Activated CD4-positive, alpha-beta T cell treated with anti-CD3 and anti-CD28 coated beads for 36 hours (primary cell): ENCODE measurements around the gene IL34. TPM values are rescaled to one million over a fixed set of nuclear protein-coding genes. Genes with fewer than 3 reads are reported as not detected.
A peak's percentile ranks its signal among the peaks of the same experiment; 100 is the strongest.

Experiments used
- ATAC-seq: fragments of 200-7000 bp; cut with Tn5 transposase; one replicate; pipeline ENCODE4 v1.10.0; 2021; ENCODE audit warnings: mild to moderate bottlenecking, moderate library complexity
- CTCF ChIA-PET: fragments of 350-600 bp; sonication (Branson Sonifier 250); formaldehyde crosslinking; loops from one replicate; lab custom pipeline; 2021; ENCODE audit warnings: antibody characterized with exemption; lab: Charles Lee
- POLR2A ChIA-PET: fragments of 350-600 bp; sonication (Branson Sonifier 250); formaldehyde crosslinking; loops from one replicate; lab custom pipeline; 2021; ENCODE audit warnings: antibody characterized with exemption, inconsistent platforms; lab: Charles Lee
- DNase-seq: peaks from one replicate; pipeline ENCODE4 v3.0.0-alpha.2; 2020
- H3K27ac Mint-ChIP-seq: one replicate; pipeline ENCODE4 v1.8.0; 2021; ENCODE audit warnings: mixed read lengths
- H3K27me3 Mint-ChIP-seq: one replicate; pipeline ENCODE4 v1.8.0; 2021; ENCODE audit warnings: mixed read lengths
- H3K36me3 Mint-ChIP-seq: one replicate; pipeline ENCODE4 v1.8.0; 2021; ENCODE audit warnings: low read depth, mixed read lengths
- H3K4me1 Mint-ChIP-seq: one replicate; pipeline ENCODE4 v1.8.0; 2021; ENCODE audit warnings: mixed read lengths
- H3K4me3 Mint-ChIP-seq: one replicate; pipeline ENCODE4 v1.8.0; 2021; ENCODE audit warnings: mild to moderate bottlenecking, moderate library complexity, mixed read lengths
- H3K9me3 Mint-ChIP-seq: one replicate; pipeline ENCODE4 v1.8.0; 2021; ENCODE audit warnings: low read depth, mixed read lengths
- intact Hi-C, 2 experiments: fragments of 100-400 bp; cut with DNase I in 1 of 2; cut with micrococcal nuclease in 1 of 2; formaldehyde crosslinking; loops; one replicate each; pipeline versions ENCODE4 v1.14.2 to v1.15.1; 2022 to 2024; cut with DNase I, micrococcal nuclease
- total RNA-seq, 2 experiments: library from RNA; stranded (reverse); gene quantifications; one replicate each; pipeline ENCODE4 v1.2.3, GENCODE V29; 2021

The IL34 gene
- total RNA-seq, 2 experiments from 2014 or later = not detected

DNA sequence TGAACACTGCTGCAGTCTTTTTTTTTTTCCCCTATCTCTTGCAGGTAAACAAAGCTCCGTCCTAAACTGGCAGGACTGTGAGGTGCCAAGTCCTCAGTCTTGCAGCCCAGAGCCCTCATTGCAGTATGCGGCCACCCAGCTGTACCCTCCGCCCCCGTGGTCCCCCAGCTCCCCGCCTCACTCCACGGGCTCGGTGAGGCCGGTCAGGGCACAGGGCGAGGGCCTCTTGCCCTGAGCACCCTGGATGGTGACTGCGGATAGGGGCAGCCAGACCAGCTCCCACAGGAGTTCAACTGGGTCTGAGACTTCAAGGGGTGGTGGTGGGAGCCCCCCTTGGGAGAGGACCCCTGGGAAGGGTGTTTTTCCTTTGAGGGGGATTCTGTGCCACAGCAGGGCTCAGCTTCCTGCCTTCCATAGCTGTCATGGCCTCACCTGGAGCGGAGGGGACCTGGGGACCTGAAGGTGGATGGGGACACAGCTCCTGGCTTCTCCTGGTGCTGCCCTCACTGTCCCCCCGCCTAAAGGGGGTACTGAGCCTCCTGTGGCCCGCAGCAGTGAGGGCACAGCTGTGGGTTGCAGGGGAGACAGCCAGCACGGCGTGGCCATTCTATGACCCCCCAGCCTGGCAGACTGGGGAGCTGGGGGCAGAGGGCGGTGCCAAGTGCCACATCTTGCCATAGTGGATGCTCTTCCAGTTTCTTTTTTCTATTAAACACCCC is 13.8 kb downstream of the IL34 start:
- Mint-ChIP-seq H3K27ac (no peak overlapping the region), H3K4me1 (no peaks in the 10 kb centered on the region), H3K4me3 (no peak overlapping the region), H3K27me3 (no peaks in the 10 kb centered on the region), H3K36me3 (no peaks in the 10 kb centered on the region), H3K9me3 (no peaks in the 10 kb centered on the region)
- CTCF ChIA-PET = interaction anchor here (0.6 to 0.9 kb wide), 3 partner anchors 16 to 111 kb away, joined by 3 read pairs; no protein-coding TSS in a partner anchor
- DNase-seq (no peak), ATAC-seq (no peak)
- intact Hi-C loops = loop anchor here (10.0 kb wide), 2 partner anchors 495 to 865 kb away; no protein-coding TSS in a partner anchor
- POLR2A ChIA-PET = no interaction called here

DNA sequence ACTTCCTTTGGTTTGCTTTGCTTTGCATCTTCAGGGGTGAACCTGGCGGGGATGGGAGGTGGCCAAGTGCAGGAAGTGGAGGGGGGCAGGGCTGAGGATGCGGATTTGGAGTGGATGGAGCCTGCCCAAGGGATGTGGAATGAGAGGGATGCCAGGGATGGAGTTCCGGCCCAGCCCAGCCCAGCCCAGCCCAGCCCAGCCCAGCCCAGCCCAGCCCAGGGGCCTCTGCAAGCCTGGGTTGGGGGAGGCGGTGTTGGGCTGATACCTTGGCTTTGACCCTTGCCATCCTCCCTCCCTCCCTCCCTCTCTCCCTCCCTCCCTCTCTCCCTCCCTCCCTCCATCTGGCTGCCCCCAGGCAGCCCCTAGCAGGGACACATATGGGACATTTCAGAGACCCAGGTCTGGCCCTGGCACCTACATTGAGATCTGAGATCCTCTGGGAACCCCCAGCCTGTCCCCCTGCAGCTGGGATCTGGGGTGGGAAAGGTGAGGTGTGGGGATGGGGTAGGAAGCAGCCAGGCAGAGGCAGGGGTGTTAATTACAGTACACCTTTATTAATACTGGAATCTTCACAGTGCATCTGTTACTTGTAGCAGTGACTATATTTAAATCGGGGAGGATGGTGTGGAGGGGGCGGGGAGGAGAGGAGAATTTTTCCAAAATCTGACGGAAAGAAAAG is 14.5 kb downstream of the IL34 start:
- ChIA-PET CTCF (interaction anchor here (0.8 kb wide), 1 partner anchor 111 kb away, joined by 3 read pairs; no protein-coding TSS in a partner anchor), POLR2A (no interaction called here)
- DNase-seq (no peak), ATAC-seq (no peak)
- Mint-ChIP-seq H3K27ac (no peak overlapping the region), H3K4me3 (no peak overlapping the region), H3K27me3 (no peaks in the 10 kb centered on the region), H3K36me3 (no peaks in the 10 kb centered on the region), H3K4me1 (no peaks in the 10 kb centered on the region), H3K9me3 (no peaks in the 10 kb centered on the region)
- intact Hi-C loops = no loop called here

DNA sequence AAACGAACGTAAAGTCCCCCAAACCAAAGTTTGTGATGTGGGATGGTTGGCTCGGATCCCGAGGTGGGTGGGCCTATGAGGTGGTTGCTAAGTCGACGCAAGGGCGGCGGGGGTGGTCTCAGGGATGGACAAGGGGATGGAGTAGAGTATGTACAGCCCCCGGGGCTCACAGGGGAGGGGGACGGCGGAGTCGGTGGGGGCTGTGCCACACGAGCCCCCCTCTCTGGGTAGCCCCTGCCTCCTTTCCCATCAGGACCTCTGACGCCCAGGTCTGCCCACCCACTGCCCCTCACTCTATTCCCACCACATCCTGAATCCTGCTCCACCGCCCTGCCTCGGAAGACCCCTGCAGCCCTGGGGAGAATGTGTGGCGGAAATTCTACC is 15.2 kb downstream of the IL34 start:
- ChIA-PET POLR2A (no interaction called here), CTCF (no interaction called here)
- intact Hi-C loops = no loop called here

DNA sequence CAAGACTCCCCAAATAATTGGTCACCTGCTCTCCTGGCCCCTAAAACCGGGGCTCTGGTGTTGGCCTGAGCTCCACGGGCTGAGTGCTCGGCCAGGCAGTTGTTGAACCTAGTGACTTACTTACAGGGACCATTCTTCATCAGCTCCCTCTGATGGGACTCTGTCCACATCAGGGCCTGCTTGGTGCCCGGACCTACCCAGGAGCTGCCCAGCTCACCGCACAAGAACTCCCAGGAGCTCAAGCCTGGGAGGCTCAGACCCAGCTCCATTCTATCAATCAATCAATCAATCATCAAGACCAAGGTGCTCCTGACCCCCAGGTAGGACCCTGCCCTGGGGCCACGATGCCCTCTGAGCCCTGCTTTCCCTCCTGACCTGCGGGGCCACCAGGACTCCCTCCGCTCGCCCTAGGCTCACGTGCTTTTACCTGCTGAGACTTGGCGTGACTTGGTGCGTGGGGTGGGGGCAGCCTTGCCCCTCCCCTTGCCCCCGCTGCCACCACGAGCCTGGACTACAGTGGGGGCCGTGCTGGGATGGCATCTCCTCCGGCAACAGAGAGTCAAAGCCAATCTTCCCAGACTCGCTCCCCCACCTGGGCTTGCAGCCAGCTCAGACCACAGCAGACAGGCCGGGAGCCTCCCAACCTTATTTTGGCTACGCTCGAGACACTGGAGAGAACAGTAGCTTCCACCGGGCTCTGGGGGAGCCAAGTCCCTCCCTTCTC is 15.7 kb downstream of the IL34 start:
- ATAC-seq (no peak), DNase-seq (no peak)
- Mint-ChIP-seq H3K9me3 (no peaks in the 10 kb centered on the region), H3K27me3 (no peaks in the 10 kb centered on the region), H3K4me1 (no peaks in the 10 kb centered on the region), H3K36me3 (no peaks in the 10 kb centered on the region), H3K27ac (no peak overlapping the region), H3K4me3 (no peak overlapping the region)
- CTCF ChIA-PET = interaction anchor here (1.3 kb wide), 2 partner anchors 8 to 108 kb away, joined by 5 to 8 read pairs; no protein-coding TSS in a partner anchor
- POLR2A ChIA-PET = no interaction called here
- intact Hi-C loops = no loop called here

More for the DNA sequence above, 15.2 kb downstream of the IL34 start:
- H3K9me3 Mint-ChIP-seq = no peaks in the 10 kb centered on the region
- no peak overlapping the region for H3K4me3 Mint-ChIP-seq
- ATAC-seq = no peak
- no peaks in the 10 kb centered on the region for H3K36me3 Mint-ChIP-seq
- no peaks in the 10 kb centered on the region for H3K27me3 Mint-ChIP-seq
- H3K4me1 Mint-ChIP-seq = no peaks in the 10 kb centered on the region
- H3K27ac Mint-ChIP-seq = no peak overlapping the region
- no peak for DNase-seq

DNA sequence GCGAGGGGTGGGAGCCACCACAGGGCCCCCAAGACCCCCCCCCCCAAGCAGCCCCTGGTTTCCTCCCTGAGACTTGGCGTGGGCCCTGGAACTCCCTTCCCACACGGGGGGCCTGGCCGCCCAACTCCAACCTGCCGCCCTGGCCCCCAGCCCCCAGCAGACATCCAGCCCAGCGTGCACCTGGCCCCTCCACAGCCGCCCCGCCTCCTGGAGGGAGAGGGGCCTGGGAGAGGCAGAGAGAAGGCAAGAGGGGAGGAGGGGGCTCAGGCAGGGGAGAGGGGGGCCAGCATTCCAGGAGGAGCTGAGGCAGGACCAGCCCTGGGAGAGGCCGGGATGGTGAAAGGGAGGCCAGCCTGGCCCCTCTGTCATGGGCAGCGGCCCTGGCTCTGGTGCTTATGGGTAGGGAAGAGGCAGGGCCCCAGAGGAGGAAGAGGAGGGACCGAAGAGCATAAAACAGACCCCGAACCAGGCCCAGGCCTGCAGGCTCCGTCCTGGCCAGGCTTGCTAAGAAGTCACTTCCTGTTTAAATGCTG is 16.7 kb downstream of the IL34 start:
- no peaks in the 10 kb centered on the region for H3K36me3 Mint-ChIP-seq
- ATAC-seq (no peak), DNase-seq (no peak)
- H3K4me3 Mint-ChIP-seq = no peak overlapping the region
- no peak overlapping the region for H3K27ac Mint-ChIP-seq
- H3K9me3 Mint-ChIP-seq = no peaks in the 10 kb centered on the region
- H3K4me1 Mint-ChIP-seq = no peaks in the 10 kb centered on the region
- no peaks in the 10 kb centered on the region for H3K27me3 Mint-ChIP-seq
- ChIA-PET CTCF (interaction anchor here (1.3 kb wide), 2 partner anchors 9 to 107 kb away, joined by 5 to 8 read pairs; no protein-coding TSS in a partner anchor), POLR2A (interaction anchor here (0.6 kb wide), 1 partner anchor 60 kb away, joined by 3 read pairs; no protein-coding TSS in a partner anchor)
- intact Hi-C loops = no loop called here

DNA sequence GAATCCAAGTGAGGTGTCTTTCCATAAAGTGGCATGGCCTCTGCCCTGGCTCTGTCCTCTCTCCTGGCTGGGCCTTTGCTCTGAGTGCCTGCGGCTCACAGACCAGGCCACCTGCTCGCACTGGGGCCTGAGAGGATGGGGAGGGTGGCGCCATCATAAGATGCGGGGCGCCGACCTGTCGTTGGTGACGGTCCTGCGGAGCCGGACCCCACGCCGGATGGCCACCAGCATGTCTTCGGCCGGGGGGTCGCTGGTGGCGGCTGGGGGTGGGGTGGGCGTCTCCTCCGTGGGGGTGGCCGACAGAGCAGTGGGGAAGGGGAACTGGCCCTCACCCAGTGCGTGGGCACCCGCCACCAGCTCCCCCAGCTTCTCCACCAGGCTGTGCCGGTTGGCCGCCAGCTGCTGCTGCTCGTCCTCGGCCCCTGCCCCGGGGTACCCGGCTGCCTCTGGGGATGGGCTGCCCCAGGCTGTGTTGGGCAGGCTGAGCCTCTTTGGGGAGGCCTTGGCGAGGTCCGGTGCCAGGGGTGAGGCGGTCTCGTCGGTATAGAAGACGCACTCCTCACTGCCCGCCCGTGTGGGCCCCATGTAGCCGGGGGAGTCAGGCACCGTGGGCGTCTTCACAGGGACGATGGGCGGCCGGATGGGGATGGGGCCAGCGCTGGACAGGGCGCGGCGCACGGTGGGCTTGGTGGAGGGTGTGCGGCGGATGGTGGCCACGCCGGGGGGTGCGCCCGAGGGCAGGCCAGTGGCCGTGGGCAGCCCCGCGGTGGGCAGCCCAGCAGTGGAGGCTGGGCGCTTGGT is 17.4 kb downstream of the IL34 start:
- ATAC-seq (no peak), DNase-seq (no peak)
- Mint-ChIP-seq H3K9me3 (no peaks in the 10 kb centered on the region), H3K36me3 (peaks cover under 1% of the 10 kb centered on the region), H3K4me1 (no peaks in the 10 kb centered on the region), H3K27ac (no peak overlapping the region), H3K4me3 (no peak overlapping the region), H3K27me3 (no peaks in the 10 kb centered on the region)
- CTCF ChIA-PET = no interaction called here
- intact Hi-C loops = no loop called here
- POLR2A ChIA-PET = no interaction called here

DNA sequence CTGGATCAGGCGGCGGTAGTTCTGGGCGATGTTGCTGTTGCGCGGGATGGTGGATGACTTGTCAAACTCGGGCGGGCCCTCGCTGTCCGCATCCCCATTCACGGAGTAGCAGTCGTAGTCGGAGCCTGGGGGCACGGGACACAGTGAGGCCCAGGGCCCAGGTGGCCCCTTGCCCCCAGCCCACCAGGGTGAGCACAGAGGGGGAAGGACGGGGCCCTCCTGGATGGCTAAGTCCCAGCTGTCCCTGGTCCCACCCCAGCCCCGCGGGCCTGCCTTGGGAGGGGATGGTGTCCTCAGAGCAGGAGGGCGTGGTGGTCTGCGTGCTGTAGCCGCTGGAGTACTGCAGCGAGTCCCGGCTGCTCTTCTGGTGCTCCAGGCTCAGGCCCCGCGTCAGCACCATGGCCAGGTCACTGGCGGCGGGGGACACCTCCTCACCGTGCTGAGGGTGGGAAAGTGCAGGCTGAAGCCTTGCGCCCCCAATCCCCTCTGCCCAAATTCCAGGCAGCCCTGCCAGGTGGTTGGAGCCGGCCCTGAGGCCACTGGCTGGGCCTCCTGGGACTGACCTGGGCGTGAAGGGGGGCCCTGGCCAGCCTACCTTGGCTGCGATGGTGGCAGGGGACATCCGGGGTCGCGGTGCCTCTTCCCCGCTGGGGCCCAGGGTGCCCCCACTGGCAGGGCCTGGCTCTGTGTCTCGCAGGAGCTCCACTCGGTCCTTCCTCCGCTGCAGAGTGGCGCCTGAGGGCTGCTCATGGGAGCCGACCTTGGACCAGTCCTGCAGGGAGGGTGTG is 18.2 kb downstream of the IL34 start:
- POLR2A ChIA-PET = no interaction called here
- CTCF ChIA-PET = no interaction called here
- Mint-ChIP-seq H3K36me3 (peaks cover 2% of the 10 kb centered on the region), H3K27ac (no peak overlapping the region), H3K27me3 (no peaks in the 10 kb centered on the region), H3K4me1 (no peaks in the 10 kb centered on the region), H3K9me3 (peaks cover 1% of the 10 kb centered on the region), H3K4me3 (no peak overlapping the region)
- ATAC-seq (no peak), DNase-seq (no peak)
- intact Hi-C loops = no loop called here

DNA sequence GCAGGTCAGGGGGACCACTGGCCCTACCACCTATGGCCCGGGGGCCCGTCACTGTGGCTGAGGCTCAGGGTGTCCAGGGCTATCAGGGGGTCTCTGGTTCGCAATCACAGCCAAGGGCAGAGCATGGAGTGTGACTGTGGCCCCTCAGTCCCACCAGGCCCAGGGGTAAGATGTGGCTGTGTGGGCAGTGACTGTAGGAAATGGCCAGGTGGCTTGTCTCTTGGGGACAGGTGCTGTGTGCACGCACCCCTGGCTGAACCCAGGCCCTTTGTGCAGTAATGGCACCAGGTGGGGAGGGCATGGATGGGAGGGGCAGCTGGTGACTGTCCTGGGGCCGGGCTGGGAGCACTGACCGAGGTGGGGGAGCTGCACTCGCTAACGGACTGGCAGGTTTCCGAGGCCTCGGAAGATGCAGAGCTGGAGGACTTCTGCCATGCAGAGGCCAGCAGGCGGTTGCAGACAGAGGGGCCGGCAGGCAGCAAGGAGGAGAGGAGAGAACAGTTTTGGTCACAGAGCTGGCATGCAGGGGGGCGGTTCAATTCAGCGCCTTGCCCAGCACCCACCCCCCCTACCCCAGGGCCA is 18.8 kb downstream of the IL34 start:
- peaks cover 1% of the 10 kb centered on the region for H3K9me3 Mint-ChIP-seq
- no peaks in the 10 kb centered on the region for H3K4me1 Mint-ChIP-seq
- peaks cover 2% of the 10 kb centered on the region for H3K36me3 Mint-ChIP-seq
- CTCF ChIA-PET = no interaction called here
- no peaks in the 10 kb centered on the region for H3K27me3 Mint-ChIP-seq
- DNase-seq (no peak), ATAC-seq (no peak)
- H3K27ac Mint-ChIP-seq = no peak overlapping the region
- no peak overlapping the region for H3K4me3 Mint-ChIP-seq
- intact Hi-C loops = no loop called here
- POLR2A ChIA-PET = no interaction called here

DNA sequence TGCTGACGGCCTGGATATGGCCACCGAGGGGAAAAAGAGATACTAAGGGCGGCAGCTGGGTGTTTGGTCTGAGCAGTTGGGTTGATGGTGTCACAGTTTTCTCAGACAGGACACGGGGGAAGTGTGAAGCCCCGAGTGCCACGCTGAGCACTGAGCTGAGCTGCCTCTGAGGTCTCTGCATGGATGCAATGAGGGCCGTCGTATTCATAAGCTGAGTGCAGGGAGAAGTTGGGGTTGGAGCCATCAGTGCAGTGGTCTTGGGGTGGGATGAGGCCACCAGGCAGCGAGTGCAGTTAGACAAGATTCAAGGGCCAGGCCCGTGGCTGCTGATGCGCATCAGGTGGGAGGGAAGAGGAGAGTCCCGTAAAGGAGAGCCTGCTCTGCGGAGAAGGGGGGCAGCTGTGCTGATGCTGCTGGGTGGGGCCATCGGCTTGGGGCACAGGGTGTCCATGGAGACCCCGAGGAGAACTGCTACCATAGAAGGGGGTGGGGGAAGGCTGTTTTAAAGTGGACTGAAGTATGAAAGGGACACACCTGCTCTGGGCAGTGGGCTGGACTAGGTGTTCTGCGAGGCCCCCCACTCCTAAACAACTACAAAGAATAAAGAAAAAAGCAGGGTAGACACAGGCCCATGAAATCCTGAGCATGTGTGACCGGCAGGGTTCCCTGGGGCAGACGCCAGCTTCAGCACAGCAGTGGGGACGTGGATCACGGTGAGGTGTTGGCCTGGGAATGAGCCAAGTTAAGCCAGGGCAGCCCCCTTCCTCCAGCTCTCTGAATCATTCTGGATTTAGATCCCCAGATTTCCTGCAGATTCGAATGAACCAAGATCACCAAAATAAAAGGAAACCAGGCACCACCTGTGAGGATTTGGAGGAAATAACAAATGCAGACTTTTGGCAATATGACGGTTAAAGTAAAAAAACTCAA is 19.7 kb downstream of the IL34 start:
- H3K4me1 Mint-ChIP-seq = no peaks in the 10 kb centered on the region
- DNase-seq (peak; percentile 2), ATAC-seq (no peak)
- H3K9me3 Mint-ChIP-seq = peaks cover 1% of the 10 kb centered on the region
- H3K27me3 Mint-ChIP-seq = no peaks in the 10 kb centered on the region
- H3K36me3 Mint-ChIP-seq = peaks cover 2% of the 10 kb centered on the region
- no peak overlapping the region for H3K27ac Mint-ChIP-seq
- ChIA-PET CTCF (interaction anchor here (0.7 to 3.2 kb wide), 2 partner anchors 13 to 346 kb away, joined by 4 to 17 read pairs; no protein-coding TSS in a partner anchor), POLR2A (no interaction called here)
- intact Hi-C loops = no loop called here
- no peak overlapping the region for H3K4me3 Mint-ChIP-seq
